T1000 (cell line): ENCODE data around the gene MVK.

ENCODE experiments used
- DNase-seq: peaks from one replicate; lab custom pipeline; 2025; ENCODE audit warnings: mixed read lengths; lab: John Stamatoyannopoulos, UW

MVK gene

GRCh38 chr12:109609342-109609741, 35.7 kb downstream of the MVK start:
- no peak for DNase-seq

GRCh38 chr12:109610523-109610922, 36.9 kb downstream of the MVK start:
- DNase-seq = no peak

GRCh38 chr12:109611223-109611622, 37.6 kb downstream of the MVK start:
- DNase-seq = no peak

DNA sequence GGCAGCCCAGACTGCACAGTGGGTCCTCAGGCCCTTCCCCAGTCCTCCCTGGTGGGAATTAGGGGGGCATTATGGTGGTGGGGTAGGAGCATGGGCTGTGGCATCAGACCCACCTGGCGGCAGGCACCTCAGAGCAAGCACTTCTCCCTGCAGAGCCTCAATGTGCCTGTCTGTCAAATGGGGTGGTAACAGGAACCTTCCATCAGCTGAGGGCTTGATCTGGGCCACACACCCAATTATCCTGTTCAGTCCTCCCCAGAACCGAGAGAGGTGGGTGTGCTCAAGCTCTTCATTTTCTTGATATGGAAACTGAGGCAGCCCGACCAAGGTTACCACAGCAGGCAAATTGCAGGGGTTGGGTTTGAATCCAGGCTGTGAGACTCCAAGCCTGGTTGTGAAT, 38.4 kb downstream of the MVK start:
- DNase-seq = no peak

- DNase-seq = no peak
Measured at GRCh38 chr12:109612975-109613502, 39.4 kb downstream of the MVK start.

DNA sequence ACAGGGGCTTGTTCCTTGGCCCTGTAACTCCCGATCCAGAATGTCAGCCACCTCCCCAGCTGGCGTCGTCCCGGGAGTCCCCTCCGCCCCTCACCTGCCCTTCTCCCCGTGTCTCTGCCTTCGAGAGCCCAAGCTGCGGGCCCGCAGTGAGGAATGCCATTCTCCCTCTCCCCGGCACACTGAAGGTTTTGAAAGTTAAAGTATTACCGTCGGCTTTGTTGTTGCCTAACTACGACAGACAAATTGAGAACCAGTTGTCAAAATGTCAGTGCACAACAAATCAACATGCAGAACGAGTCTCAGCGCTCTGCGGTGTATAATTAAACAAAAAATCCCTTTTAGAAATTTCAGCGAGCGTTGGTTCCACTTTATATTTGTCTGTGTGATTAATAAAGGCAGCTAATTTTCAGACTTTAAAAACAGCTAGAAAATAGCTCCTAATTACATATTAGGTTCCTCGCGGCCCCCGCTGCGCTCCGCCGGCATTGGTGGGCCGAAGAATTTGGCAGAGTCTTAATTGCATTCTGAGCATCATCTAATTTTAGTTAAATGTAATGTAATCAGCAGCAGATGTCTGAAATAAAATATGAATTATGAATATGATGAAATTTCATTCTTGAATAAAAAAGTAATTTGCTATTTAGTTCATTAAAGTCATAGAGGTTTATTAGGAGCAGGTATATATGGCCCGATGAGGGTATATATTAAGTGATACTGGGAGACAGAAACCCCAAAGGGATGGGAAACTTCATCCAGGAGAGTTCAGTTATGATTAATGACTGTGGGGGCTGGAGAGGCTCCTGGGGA, 40.3 kb downstream of the MVK start:
- no peak for DNase-seq

GRCh38 chr12:109615556-109616229, 42.1 kb downstream of the MVK start:
- no peak for DNase-seq

DNA sequence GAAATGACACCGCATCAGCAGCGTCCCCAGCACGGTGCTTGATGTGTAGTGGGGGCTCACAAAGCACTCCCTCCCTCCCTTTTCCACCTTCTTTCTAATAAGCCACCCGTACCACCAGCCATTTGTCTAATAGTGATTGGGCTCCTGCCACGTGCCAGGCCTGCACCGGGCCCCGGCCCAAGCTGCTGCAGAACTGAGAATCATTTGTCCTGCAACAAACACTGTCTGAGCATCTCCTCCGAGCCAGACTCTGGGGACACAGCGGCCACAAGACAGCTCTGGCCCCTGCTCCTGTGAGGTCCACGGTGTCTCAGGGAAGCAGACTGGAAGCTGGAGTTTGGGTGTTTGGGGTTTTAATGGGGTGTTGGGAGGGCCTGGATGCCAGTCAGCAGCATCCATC, 43.9 kb downstream of the MVK start:
- no peak for DNase-seq

DNA sequence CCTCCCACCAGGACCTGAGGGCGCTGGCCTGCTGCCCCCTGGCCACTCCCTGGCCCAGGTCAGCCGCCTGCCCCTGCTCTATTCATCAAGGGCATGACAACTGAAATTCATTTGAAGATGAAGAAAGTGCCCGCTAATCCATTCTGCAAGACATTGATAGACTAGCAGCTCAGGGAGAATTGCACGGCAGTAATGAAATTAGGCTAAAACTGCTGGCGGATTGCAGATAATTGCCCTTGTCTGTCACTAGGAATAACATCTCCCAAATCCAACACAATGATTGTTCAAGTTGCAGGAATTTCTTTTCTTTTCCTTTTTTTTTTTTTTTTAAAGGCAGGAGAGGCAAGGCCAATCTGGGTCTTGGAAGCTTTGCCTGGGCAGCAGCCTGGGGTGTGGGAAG, 44.5 kb downstream of the MVK start:
- no peak for DNase-seq

DNA sequence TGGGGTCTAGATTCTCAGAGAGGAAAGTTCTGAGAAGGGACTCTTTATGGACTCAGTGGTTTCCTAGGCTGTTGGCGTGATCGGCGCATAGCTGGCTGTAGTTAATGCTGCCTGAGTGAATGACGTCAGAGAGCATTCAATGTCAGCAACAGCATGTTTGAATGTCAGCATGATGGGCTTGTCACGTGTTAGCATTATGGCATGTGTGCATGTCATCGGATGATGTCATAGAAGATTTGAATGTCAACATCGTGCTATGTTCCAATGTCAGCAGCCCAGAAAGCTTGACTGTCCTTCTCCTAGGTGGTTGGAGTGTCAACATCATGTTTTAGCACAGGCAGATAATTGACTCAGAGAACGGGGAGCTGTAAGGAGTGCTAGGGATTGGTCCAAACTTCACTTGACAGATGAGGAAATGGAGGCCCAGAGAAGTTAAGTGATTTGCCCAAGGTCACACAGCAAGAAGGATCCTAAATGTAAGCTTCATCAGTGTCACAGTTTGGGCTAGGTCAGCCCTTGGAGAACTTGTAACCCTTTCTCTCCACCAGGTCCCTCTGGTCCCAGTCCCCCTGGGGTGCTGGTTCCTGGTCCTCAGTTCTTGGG, 45.5 kb downstream of the MVK start:
- DNase-seq = no peak

DNA sequence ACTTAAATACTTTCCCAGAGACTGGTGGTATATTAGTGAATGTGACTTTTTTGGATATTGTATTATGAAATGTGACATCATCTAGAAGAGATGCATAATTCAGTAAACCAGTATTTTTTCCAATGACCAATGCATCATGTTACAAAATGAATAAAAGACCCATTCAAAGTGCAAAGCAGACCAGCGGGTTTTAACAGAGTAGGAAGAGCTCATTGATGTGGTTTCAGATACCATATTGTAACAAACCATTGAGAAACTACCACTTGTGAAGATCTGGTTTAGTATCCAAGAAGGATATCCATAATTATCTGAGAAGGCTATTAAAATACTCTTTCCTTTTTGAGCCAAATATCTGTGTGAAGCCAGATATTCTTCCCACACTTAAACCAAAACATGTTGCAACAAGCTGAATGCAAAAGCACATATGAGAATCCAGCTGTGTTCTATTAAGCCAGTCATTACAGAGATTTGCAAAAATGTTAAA, 47.7 kb downstream of the MVK start:
- DNase-seq = no peak

GRCh38 chr12:109621901-109622364, 48.3 kb downstream of the MVK start:
- no peak for DNase-seq

GRCh38 chr12:109624467-109624866, 50.9 kb downstream of the MVK start:
- DNase-seq = no peak

- no peak for DNase-seq
Measured at GRCh38 chr12:109625131-109625559, 51.6 kb downstream of the MVK start.

GRCh38 chr12:109625749-109626377, 52.3 kb downstream of the MVK start:
- no peak for DNase-seq

GRCh38 chr12:109626378-109627115, 53.0 kb downstream of the MVK start:
- no peak for DNase-seq

DNA sequence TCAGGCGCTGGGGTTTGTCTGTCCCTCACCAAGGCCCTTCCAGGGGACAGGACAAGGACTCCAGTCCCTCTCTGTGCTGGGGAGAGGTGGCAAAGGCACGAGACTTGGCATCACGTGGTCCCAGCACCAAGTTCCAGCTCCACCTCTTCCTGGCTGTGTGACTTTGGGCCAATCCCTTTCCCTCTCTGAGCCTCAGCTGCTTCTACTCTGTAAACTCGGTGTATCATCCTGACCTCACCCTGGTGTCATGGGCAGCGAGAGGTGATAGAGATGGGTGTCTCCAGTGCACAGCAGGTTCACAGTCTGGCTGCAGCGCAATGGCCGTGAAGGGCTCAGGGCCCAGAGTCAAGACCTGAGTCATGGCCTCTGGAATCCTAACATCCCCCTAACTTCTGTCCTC, 54.0 kb downstream of the MVK start:
- no peak for DNase-seq

- DNase-seq = no peak
Measured at GRCh38 chr12:109630107-109630506, 56.5 kb downstream of the MVK start.

DNA sequence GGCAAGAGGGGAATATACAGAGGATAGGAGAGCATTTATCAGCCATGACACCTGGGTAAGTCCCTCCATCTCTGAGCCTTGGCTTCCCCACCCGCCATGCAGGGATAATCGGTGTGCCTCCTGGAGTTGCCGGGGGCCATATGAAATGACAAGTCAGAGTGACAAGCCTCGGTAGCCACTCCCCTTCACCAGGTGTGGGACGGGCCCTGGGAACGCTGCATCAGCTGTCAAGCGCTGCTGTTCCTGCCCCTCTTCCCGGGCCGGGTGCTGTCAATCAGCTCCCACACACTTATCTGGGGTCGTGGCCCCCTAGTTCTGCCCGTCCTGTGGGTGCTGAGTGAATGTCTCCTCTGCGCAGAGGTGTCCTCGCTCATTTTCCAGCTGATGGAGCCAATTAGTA, 57.2 kb downstream of the MVK start:
- DNase-seq = no peak

DNA sequence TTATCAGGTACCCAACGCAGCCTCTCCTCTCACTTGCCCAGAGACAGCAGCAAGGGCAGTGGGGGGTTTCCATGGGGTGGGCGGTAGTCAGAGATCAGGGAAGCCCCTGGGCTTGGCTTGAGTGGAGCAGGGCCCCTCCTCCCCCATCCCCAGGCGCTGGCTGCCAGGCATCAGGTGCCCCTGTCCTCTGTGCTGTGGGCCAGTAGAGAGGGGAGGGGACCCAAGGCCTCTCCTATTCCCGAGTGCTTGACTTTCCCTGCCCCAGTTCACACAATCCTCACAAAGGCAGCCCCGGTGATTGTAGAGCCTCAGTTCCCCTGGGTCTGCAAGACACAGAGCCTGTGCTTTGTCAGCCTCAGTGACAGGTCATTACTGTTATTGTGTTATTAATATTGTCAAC, 57.7 kb downstream of the MVK start:
- no peak for DNase-seq

GRCh38 chr12:109631751-109632150, 58.2 kb downstream of the MVK start:
- DNase-seq = no peak
